Neutrophil (primary cell): ENCODE measurements around the gene PDRG1.

ENCODE experiments used
- H3K27ac ChIP-seq: fragments of 200-600 bp; sonication (generic); 2 replicates; pipeline ENCODE4 v1.5.1; 2016; ENCODE audit warnings: mild to moderate bottlenecking, moderate library complexity
- H3K27me3 ChIP-seq: fragments of 200-600 bp; sonication (generic); 2 replicates; pipeline ENCODE4 v1.6.0; 2016; ENCODE audit warnings: mild to moderate bottlenecking
- H3K36me3 ChIP-seq: fragments of 200-600 bp; sonication (generic); 2 replicates; pipeline ENCODE4 v1.5.1; 2017
- H3K4me1 ChIP-seq, 2 experiments: fragments of 200-600 bp in 1 of 2; sonication (generic) in 1 of 2; 1 replicate in 1 of 2; 2 replicates in 1 of 2; pipeline versions ENCODE4 v1.5.1 to v1.6.1; 2013 to 2016; ENCODE audit warnings: low read depth in 1 of 2, low read length in 1 of 2, mild to moderate bottlenecking in 1 of 2, moderate library complexity in 1 of 2; ENCODE audit not compliant: control insufficient read depth in 1 of 2, insufficient read depth in 1 of 2
- H3K4me3 ChIP-seq, 2 experiments: fragments of 200-600 bp in 1 of 2; sonication (generic) in 1 of 2; 1 replicate in 1 of 2; 2 replicates in 1 of 2; pipeline ENCODE4 v1.5.1; 2013 to 2016; ENCODE audit warnings: low read depth in 1 of 2, low read length in 1 of 2, mild to moderate bottlenecking in 1 of 2, moderate library complexity in 1 of 2
- H3K9me3 ChIP-seq: fragments of 200-600 bp; sonication (generic); 2 replicates; pipeline ENCODE4 v1.5.1; 2016
- TF ChIP-seq, protein P1 (sequence below): fragments of 200-600 bp; sonication (generic); IDR thresholded peaks from 2 replicates; pipeline ENCODE4 v1.5.1; 2016; ENCODE audit warnings: antibody characterized with exemption

Gene PDRG1

DNA sequence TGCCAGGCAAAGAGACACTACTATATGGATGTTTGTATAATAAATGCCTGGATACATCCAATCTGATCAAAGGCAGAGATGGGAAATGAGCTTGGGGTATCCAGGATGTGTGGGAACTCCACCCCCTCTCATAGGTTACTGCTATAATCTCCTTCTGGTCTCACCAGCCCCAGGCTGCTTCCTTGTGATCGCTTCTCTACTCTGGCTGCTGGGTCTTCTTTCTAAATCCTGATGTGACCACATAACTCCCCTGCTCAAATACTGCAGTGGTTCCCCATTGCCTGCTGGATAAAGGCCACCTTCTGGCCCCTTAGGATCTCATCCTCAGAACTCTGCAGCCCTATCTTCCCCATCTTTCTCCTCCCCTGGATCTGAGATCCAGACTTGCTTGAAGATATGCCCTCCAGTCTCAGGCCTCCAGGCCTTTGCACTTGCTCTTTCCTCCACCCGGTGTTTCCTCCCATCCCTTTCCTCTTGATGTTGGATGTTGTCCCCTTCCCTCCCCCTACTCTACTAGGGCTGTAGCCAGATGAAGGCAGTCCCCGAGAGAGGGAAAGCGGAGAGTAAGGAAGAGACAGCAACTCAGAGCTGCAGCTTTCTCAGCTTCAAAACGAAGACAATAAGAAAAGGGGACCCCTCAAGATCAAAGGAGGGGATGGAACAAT lies 15.3 kb upstream of the PDRG1 start:
- TF ChIP-seq, protein P1, sequence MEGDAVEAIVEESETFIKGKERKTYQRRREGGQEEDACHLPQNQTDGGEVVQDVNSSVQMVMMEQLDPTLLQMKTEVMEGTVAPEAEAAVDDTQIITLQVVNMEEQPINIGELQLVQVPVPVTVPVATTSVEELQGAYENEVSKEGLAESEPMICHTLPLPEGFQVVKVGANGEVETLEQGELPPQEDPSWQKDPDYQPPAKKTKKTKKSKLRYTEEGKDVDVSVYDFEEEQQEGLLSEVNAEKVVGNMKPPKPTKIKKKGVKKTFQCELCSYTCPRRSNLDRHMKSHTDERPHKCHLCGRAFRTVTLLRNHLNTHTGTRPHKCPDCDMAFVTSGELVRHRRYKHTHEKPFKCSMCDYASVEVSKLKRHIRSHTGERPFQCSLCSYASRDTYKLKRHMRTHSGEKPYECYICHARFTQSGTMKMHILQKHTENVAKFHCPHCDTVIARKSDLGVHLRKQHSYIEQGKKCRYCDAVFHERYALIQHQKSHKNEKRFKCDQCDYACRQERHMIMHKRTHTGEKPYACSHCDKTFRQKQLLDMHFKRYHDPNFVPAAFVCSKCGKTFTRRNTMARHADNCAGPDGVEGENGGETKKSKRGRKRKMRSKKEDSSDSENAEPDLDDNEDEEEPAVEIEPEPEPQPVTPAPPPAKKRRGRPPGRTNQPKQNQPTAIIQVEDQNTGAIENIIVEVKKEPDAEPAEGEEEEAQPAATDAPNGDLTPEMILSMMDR, result no peak
- Histone ChIP-seq H3K4me3 (no peak overlapping the region), H3K9me3 (no peaks in the 10 kb centered on the region), H3K27me3 (peaks cover 100% of the 10 kb centered on the region), H3K4me1 (peaks cover 4 to 6% of the 10 kb centered on the region in 2 experiments), H3K36me3 (no peaks in the 10 kb centered on the region), H3K27ac (no peak overlapping the region)

DNA sequence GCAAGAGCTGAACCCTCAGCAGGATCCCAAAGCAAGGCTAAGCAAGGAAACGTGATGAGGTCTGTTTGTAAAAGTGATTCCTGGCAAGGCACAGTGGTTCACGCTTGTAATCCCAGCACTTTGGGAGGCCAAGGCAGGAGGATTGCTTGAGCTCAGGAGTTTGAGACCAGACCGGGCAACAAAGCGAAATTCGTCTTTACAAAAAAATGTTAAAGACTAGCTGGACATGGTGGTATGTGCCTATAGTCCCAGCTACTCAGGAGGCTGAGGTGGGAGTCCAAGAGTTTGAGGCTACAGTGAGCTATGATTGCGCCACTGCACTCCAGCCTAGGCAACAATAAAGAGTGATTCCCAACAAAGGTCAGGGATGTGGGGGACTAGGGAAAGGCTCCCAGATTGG lies 12.0 kb upstream of the PDRG1 start:
- Histone ChIP-seq H3K4me1 (peaks cover 4 to 6% of the 10 kb centered on the region in 2 experiments), H3K4me3 (no peak overlapping the region), H3K27me3 (peaks cover 93% of the 10 kb centered on the region), H3K9me3 (no peaks in the 10 kb centered on the region), H3K27ac (no peak overlapping the region), H3K36me3 (no peaks in the 10 kb centered on the region)
- TF ChIP-seq, protein P1, result no peak

- H3K36me3 ChIP-seq, result no peaks in the 10 kb centered on the region
- TF ChIP-seq, protein P1, result no peak
- no peaks in the 10 kb centered on the region for H3K4me1 ChIP-seq
- H3K27me3 ChIP-seq, result peaks cover 91% of the 10 kb centered on the region
- H3K9me3 ChIP-seq, result no peaks in the 10 kb centered on the region
- H3K27ac ChIP-seq, result no peak overlapping the region
- no peak overlapping the region for H3K4me3 ChIP-seq
Measured at GRCh38 chr20:31962761-31963160, 10.9 kb upstream of the PDRG1 start.

DNA sequence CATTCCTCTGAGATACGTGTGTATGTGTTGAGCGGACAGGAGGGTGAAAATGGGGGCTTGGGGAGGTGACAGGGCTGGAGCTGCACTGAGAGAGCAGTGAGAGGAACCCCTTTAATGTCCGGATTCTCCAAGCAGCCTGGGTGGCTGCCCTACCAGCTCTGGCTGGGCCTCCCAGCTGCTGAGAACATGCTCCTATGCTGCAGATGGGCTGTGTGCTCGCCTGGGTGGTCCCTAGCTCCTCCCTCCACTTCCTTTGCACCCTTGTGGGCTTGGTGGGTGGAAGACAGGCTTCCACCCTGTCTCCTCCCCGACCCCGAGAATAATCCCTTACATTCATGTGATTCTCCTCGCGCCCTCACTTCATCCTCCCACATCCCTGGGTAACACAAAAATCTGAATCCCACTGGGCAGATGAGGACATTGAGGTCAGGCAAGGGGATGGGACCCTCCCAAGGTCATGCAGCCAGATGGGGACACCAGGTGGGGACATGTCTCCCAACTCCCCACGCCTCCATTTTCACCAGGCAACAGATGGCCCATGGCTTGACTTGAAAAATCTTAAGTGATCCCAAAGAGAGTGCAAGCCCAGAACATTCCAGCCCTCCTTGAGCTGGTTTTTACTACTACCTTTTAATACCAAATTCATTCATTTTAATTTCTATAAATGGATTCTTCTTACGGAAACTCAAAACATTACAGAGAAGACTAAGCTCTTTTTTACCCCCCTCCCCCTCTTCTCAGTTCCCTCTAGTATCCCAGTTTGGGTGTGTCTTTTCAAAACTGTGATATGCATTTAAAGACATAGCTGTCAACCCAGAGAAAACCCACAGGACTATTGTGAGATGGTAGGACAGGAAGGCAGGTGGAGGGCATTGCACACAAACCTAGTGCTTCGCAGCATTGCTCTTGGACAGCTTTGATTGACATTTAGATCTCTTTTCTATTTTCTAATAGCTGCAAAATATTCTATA lies 5.0 kb upstream of the PDRG1 start:
- Histone ChIP-seq H3K4me1 (peaks cover 0 to 4% of the 10 kb centered on the region in 2 experiments), H3K9me3 (no peaks in the 10 kb centered on the region), H3K4me3 (no peak overlapping the region), H3K27ac (no peak overlapping the region), H3K27me3 (peaks cover 66% of the 10 kb centered on the region), H3K36me3 (no peaks in the 10 kb centered on the region)
- TF ChIP-seq, protein P1, result no peak

- H3K27me3 ChIP-seq, result peaks cover 47% of the 10 kb centered on the region
- TF ChIP-seq, protein P1, result no peak
- H3K27ac ChIP-seq, result no peak overlapping the region
Measured at GRCh38 chr20:31954500-31954899, 2.7 kb upstream of the PDRG1 start.

More at GRCh38 chr20:31954500-31954899, 2.7 kb upstream of the PDRG1 start:
- H3K4me3 ChIP-seq, result no peak overlapping the region
- peaks cover 10 to 15% of the 10 kb centered on the region in 2 experiments for H3K4me1 ChIP-seq
- H3K9me3 ChIP-seq, result no peaks in the 10 kb centered on the region
- no peaks in the 10 kb centered on the region for H3K36me3 ChIP-seq
